GM19463 (cell line): Measurements from ENCODE around the gene CD96.
"Not testable (repeated sequence)": the region's sequence is repeated elsewhere in the genome, so short reads cannot be mapped to it uniquely, and the experiment has no call there.

Experiments
- ATAC-seq: cut with Tn5 transposase; IDR thresholded peaks from one replicate; pipeline ENCODE4 v1.9.1; 2021; ENCODE audit warnings: mild to moderate bottlenecking, moderate library complexity; ENCODE audit not compliant: unreplicated experiment

The CD96 gene

DNA sequence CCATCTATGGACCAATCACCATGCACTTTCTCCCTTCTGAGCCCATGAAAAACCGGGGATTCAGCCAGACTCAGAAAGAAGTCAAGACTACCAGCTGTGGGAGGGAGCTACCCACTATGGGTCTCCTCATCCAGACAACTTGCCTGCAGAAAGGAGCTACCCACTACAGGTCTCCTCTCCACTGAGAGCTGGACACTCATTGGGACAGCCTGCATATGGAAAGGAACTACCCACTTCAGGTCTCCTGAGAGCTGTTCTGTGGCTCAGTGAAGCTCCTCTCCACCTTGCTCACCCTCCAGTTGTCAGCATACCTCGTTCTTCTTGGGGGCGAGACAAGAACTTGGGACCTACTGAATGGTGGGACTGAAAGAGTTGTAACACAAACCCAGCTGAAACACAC lies 75.4 kb downstream of the CD96 start:
- ATAC-seq, result no peak

DNA sequence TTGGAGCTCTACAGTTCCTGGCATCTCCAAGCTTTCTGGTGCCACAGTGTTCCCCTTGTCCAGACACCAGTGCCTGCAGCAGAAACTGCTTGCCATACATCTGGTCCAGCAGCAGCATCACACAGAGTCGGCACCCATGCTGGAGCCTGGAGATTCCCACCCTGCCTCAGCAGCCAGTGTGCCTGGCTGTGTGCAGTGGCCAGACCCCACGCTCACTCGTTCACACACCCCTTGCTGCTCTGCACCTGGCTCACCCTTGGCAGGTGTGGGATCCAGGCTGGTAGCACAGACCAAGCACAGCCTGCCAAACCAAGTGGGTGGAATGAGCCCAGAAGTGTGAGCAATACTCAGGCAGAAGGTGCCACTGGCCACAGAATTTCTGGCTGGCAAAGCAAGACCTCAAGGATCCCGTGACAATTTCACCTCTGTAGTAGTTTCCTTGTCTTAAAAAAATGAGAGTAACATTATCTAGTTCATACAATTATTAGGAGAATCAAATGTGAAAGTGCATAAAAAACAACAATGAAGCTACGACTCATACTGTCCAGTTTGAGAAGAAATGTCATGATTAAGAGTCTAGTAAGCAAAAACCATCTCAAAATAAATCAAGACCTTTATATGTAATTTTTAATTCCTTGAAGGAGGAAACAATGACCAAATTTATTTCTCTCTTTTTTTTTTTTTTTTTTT lies 76.1 kb downstream of the CD96 start:
- ATAC-seq, result no peak

DNA sequence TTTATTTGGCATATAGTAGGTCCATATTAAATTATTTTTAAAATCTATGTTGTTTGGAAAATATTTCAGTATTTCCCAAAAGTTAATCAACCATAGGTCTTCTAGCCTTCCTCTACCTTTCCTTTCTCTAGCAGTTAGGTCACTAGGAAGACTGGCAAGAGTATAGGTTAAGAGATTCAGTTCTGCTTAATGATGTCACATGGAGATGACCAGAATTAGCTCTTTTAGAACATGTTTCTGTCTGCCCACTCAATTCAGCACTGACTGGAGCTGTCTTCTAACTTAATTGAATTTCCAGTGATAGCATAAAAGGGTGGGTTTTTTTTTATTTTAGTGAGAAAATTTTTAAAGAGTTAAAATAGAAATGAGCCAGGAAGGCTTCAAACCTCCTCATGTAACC lies 76.9 kb downstream of the CD96 start:
- no peak for ATAC-seq

DNA sequence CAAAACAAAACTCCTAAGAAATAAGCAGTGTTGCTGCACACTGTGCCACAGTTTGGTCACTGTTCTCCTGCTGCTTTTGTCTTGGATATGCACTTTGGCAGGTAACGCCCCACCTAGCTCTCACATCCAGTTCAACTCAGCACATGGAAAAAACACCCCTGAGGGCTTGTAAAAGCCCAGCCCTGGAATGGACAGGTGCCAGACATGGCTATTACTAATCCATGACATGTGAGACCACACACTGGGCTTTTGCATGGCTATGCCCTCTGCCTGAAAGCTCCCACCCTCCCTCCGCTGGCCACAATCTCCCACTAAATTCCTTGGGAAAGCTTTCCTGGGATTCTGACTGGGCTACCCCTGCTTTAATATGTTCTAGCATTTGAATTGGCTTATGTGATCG lies 77.8 kb downstream of the CD96 start:
- no peak for ATAC-seq

DNA sequence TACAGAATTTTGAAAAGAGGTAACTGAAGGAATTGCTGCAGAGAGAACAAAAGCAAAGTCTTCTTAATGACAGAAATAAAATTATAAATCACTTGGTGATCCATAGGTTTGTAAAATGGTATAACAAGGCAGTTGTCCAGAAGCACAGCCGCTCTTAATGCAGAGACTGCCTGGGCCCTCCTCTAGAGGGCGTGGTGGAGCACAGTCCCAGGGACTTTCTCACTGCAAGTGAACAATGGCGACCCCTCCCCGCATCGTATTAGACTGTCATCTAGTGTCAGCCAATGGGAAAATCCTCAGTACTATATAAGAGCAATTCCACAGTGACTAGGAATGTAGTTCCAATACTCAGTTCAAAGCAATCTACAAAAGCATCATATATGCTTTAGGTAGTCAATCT lies 79.5 kb downstream of the CD96 start:
- ATAC-seq, result no peak

DNA sequence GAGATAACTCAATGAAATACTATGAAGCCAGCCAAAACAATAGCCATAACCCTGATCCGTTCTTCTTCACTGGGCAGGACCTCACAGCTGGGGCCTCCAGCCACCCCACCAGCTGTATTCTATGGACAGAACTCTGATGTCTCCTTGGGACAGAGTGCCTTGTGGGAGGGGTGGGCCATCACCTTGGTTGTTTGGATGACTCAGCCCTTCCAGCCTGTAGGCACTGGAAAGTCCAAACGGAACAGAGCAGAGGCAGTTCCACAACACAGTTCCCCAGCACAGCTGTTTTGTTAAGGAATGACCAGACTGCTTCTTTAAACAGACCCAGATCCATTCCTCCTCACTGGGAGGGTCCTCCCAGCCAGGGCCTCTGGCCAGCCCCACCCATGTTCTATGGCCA lies 85.1 kb downstream of the CD96 start:
- no peak for ATAC-seq

DNA sequence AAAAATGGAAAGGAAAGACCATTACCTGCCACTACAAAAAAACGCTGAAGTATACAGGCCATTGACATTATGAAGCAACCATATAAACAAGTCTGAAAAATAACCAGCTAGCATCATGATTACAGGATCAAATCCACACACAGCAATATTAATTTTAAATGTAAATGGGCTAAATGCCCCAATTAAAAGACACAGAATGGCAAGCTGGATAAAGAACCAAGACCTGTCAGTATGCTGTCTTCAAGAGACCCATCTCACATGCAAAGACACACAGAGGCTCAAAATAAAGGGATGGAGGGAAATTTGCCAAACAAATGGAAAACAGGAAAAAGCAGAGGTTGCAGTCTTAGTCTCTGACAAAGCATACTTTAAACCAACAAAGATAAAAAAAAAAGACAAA lies 87.0 kb downstream of the CD96 start:
- ATAC-seq, result not testable (repeated sequence)

DNA sequence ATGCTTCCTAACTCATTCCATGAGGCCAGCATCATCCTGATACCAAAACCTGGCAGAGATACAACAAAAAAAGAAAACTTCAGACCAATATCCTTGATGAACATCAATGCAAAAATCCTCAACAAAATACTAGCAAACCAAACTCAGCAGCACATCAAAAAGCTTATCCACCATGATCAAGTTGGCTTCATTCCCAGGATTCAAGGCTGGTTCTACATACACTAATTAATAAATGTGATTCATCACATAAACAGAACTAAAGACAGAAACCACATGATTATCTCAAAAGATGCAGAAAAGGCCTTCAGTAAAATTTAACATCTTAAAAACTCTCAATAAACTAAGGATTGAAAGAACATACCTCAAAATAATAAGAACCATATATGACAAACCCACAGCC lies 88.6 kb downstream of the CD96 start:
- ATAC-seq, result not testable (repeated sequence)

DNA sequence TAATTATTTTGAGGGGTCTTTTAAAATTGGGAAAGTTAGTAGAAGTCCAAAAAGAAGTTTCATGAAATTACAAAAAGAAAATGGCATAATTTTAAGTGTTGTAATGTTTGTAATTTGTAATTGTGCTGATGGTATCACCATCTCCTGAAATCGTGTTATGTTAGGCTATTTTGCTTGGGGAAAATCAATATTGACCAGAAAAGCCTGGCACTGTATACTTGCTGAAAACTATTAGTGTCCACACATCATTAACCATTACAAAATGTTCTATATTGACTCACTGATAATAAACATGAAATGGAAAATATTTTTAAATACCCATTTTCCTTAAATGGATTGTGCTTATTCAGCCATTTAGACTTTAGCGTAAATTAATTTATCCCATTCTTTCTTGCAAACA lies 93.4 kb downstream of the CD96 start:
- ATAC-seq, result no peak

DNA sequence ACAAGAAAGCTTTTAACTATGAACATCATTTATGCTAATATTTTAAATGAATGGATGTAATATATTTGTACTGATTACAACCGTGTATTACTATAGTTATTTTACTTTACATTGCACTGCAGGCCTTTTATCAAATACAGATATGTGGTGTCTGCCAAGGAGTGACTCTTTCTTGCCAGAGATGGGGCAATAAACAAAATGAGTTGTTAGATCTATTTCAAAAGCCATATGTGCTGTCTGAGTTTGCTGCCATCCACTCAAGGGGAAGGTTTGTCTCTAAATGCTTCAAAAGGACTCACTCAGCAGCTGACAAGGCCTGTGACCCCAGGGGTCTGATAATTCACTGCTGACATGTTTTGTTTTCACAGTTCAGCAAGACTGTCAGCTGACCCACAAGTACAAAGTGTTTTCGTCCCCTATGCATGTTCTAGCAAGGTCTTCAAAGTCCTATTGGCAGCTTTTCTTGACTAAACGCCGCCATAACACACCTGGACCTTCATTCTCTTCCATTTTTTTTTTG lies 94.4 kb downstream of the CD96 start:
- no peak for ATAC-seq

DNA sequence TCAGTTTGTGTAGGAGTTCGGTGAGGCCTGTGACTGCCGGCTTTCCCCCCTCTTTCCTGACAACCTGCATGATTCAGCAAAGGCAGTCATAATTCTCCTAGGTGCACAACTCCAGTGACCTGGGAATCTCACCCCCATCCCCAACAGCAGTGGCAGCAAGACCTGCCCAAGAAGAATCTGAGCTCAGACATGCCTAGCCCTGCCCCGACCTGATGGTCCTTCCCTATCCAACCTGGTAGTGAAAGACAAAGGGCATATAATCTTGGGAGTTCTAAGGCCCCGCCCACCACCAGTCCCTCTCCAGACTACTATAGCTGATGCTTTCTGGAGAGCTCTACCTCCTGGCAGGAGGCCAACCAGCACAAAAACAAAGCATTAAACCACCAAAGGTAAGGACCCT lies 97.3 kb downstream of the CD96 start:
- no peak for ATAC-seq

DNA sequence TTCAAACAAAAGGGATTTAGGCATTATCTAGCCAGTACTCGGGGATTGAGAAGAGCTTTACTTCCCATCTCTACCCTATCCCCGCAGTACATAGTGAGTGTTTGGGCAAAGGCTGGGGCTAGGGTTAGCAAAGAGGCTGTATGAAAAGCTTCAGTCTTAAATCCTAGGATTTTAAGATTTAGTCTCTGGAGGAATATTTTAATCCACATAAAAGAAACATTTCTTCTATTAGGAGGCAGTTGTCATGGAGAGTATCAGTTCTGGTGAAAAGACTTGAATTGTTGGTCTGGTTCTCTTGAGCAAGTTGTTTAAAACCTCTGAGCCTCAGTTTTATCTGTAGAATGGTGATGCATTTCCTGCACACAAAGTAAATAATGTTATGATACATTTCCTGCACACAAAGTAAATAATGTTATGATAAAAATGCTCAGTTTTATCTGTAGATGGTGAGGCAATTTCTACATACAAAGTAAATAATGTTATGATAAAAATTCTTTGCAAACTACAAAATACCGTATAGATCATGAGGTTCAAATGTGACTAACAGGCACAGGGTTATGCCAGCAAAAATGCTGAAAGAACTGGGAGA lies 107.1 kb downstream of the CD96 start:
- ATAC-seq, result no peak

DNA sequence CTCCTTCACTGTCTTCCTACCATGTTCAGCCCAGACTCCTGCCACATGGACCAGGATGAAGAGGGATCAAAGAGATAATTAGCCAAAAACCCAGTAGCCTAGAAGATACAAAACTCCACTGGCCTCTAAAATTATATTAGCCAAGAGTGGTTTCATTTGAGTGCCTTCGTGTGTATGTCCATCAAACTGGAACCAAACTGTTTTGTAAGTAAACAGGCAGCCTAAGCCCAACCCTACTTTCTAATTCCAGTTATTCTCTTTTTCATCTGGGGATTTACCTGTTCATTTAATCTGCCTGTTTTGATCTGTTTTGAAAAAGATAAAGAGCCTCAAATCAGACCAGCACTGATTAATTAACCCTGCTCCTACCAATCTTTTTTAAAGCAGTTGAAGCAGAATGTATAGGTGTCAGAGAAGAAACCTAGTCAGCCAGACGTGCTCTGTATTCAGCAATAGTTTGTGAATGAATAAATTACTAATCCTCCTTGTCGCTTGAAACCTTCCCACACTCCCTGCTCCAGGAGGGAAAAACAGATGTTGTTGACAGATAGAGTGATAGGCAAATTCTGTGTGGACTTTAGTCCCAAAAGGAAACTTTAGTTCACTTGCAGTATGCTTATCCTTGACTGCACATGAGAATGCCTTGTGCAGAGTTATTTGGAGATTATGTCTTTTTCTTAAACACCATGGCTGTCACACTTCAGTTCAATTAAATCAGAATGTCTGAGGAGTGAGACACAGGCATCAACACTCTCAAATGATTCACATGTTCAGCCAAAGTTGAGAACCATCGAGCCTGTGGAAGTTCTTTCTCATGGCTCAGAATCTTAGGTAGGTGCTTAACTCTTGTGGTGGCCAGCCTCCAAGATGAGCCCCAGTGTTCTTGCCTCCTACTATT lies 108.6 kb downstream of the CD96 start:
- no peak for ATAC-seq

DNA sequence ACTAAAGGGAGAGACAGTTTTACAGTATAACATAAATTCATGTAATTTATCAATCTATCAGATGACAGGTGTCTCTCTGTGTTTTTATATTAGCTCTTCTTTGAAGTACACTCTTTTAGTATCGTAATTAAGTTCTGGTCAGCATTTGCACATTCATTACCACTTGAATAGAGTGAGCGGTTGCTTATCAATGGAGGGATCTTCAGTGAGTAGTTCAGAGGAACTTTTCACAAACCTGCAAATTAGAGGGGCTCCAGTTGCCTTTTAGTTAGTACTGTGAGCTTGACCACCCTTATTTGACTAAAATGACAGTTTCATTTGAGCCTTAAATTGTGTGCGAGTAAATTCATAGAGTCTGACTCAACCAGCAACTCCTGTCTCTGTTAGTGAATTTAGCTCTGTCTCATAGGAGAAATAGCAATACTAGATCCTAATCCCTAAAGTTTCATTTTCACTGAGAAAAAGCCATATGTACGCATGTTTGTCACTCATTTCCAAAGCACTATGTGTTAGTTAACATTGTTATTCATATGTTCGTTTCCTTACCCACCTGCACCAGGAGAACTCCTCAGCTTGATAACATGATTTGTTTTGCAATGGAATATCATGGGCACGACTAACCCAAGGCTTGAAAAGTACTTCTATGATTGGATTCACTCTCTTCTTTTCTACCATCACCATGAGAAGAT lies 110.6 kb downstream of the CD96 start:
- ATAC-seq, result peak; percentile 63

DNA sequence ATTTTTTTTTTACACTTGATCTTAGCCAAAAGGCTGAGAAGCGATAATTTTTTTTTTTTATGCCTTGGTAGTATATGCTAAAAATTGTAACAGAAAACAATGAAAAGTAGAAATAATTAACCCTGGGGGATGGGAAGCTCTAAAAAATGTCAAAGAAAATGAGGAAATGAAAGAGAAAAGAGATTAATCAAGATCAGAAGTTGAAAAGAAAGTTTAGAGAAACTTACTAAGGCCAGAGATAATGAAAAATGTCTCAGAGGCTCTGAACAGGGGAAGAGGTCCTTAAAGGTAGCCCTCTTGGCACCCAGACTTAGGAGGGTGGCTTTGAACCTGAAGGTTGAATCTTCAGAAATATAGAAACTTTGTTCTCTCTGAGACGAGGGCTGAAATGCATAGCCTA lies 111.8 kb downstream of the CD96 start:
- no peak for ATAC-seq

DNA sequence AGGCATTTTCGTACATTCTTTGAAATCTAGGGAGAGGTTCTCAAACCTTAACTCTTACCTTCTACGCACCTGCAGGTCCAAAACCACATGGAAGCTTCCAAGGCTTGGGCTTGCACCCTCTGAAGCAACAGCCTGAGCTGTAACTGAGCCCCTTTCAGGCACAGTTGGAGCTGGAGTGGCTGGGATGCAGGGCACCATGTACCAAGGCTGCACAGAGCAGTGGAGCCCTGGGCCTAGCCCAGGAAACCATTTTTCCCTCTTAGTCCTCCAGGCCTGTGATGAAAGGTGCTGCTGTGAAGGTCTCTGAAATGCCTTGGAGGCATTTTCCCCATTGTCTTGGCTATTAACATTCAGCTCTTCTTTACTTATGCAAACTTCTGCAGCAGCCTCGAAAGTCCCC lies 120.0 kb downstream of the CD96 start:
- ATAC-seq, result no peak

DNA sequence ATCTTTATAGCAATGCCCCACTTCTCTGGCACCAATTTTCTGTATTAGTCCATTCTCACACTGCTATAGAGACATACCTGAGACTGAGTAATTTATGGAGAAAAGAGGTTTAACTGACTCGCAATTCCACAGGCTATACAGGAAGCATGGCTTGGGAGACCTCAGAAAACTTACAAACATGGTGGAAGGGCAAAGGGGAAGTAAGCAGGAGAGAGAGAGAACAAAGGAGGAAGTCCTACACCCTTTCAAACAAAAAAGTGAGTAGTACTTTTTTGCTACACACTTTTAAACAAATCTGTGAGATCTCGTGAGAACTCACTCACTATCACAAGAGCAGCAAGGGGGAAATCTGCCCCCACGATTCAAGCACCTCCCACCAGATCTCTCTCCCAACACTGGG lies 120.9 kb downstream of the CD96 start:
- ATAC-seq, result no peak

DNA sequence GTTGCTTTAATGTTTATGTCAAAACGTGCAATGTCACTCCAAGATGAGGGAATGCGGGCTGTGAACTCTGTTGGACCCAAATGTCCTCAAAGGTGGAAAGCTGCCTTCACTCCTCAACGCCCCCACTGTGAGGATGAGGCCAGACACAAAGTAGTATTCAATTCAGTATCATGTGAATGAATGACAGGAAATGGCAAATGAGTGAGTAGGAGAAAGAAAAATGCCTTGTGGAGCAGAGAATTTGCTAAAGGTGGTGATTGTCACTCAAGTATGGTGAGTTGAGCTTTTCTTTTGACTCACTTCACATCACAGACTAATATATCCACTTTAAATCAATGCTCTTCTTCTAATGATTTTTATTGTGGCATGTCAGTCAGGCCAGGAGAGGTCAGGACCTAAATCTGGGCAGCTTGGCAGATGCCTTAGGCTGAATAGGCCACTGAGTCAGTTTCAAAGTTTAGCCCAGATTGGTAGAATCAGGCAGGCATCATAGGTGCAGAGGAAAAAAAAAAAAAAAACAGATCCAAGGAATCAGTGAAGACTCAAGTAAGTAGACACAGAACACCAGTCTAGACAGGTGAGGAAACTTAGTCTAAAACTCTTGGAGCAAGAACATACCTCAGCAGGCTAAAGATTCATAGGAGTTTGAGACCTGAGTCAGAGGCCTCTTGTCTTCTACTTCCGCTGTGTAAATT lies 124.2 kb downstream of the CD96 start:
- no peak for ATAC-seq

DNA sequence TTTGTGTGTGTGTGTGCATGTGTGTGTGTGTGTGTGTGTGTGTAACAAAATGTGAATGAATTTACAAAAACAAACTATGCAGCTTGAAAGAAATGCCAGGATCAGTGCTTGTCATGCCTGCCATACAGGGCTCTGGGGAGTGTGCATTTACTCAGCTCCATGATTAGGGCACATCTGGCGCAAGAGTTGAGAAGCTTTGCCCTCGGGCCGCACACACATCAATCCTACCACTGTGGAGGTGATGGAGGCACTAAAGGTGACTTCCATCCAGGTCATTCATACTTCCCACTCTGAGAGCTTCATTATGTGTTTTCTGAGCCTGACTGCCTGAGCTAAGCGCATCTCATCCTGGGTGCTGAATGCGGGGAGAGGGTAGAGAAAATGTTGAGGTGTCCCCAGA lies 125.2 kb downstream of the CD96 start:
- ATAC-seq, result no peak

DNA sequence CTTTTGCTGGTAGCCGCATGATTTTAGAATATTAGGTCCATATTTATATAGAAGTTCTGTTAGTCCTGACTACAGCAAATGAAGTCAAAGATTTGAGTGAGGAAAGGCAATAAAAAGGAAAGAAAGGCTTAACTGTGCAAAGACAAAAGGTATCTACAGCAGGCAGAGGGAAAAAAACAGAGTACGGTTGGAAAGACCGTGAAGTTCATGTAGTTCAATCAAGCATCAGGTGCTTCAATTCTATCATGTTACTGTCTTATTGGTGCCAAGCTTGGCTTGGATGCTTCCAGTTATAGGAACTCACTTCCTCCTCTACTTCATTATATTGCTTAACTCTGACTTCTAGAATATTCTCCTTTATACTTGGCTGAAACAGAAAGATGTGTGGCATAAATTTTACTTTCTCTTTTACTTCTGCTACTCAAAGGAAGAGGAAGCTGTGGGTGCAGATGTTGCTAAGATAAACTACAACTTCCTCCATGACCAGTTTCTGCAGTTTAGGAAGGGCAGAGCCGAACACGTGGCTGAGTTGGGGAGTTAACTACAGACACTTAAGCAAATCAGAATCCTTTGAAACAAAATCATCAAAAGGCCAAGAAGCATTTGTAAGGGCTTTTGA lies 125.7 kb downstream of the CD96 start:
- ATAC-seq, result peak; percentile 97
